Activated naive CD4-positive, alpha-beta T cell treated with anti-CD3 and anti-CD28 coated beads for 36 hours (primary cell): Measurements from ENCODE around the gene LYPD6B. TPM values are rescaled to one million over a fixed set of nuclear protein-coding genes. Genes with fewer than 3 reads are reported as not detected.
A peak's percentile ranks its signal among the peaks of the same experiment; 100 is the strongest.

Experiments used
- CTCF ChIA-PET: fragments of 350-600 bp; sonication (Branson Sonifier 250); formaldehyde crosslinking; loops from one replicate; lab custom pipeline; 2021; ENCODE audit warnings: antibody characterized with exemption; lab: Charles Lee
- DNase-seq: peaks from one replicate; pipeline ENCODE4 v3.0.0-alpha.2; 2020
- H3K27ac Mint-ChIP-seq: one replicate; pipeline ENCODE4 v1.8.0; 2021; ENCODE audit warnings: mild to moderate bottlenecking, mixed read lengths
- H3K27me3 Mint-ChIP-seq: one replicate; pipeline ENCODE4 v1.8.0; 2021; ENCODE audit warnings: low read depth, mixed read lengths
- H3K36me3 Mint-ChIP-seq: one replicate; pipeline ENCODE4 v1.8.0; 2021; ENCODE audit warnings: low read depth, mixed read lengths
- H3K4me1 Mint-ChIP-seq: one replicate; pipeline ENCODE4 v1.8.0; 2021; ENCODE audit warnings: low read depth, mixed read lengths
- H3K4me3 Mint-ChIP-seq: one replicate; pipeline ENCODE4 v1.8.0; 2021; ENCODE audit warnings: mild to moderate bottlenecking, moderate library complexity, mixed read lengths
- H3K9me3 Mint-ChIP-seq: one replicate; pipeline ENCODE4 v1.8.0; 2021; ENCODE audit warnings: mixed read lengths
- intact Hi-C: fragments of 100-400 bp; cut with micrococcal nuclease; formaldehyde crosslinking; loops from one replicate; pipeline ENCODE4 v1.15.1; 2023
- total RNA-seq, 2 experiments: library from RNA; stranded (reverse); gene quantifications; one replicate each; pipeline ENCODE4 v1.2.3, GENCODE V29; 2021

The LYPD6B gene
- total RNA-seq, 2 experiments from 2014 or later, result not detected

DNA sequence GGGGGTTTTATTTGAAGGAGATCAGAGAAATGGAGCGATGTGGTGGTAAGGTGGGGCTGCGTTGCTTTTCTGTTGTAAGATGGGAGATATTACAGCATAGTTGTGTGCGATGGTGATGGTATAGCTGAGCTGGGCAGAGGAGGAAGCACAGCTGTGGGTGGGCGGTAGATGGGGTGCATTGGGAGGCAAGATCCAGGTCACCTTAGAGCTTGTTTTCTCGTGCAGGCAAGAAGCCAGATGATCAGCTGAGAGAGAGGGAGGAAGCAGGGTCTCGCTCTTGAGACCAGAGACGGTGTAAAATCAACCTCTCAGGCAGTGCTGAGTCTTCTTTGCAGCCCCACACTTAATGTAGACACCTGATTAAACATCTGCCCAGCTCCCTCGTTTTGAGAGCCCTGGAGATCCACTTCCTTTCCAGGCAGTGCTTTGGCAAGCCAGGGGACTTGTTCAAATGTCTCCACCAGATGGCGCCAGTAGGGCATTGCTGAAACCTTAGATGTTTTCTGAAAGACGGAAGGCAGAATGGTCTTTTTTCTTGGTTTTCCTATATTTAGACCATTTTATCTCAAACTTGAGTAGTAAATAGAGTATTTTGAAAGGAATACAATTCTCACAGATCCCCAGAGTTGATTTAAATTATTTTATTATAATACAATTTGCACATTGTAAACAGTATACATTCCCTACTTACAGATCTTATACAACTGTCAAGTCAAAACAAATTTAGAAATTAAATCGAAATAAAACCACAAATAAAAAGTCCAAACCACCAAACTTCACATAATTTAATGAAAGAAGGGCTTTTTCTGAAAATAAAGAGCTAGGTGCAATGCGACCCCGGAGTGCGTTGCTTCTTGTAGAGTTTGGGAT lies 21.1 kb upstream of the LYPD6B start:
- CTCF ChIA-PET, result interaction anchor here (0.6 to 3.8 kb wide), 29 partner anchors 9 to 546 kb away, joined by 3 to 36 read pairs (median 3); partner anchors contain the start of gene LYPD6B
- Mint-ChIP-seq H3K27ac (no peak overlapping the region), H3K4me1 (peaks cover 2% of the 10 kb centered on the region), H3K9me3 (no peaks in the 10 kb centered on the region), H3K27me3 (peaks cover 1% of the 10 kb centered on the region), H3K36me3 (no peaks in the 10 kb centered on the region), H3K4me3 (no peak overlapping the region)
- intact Hi-C loops, result loop anchor here (1.0 to 5.0 kb wide), 2 partner anchors 295 to 544 kb away; no protein-coding TSS in a partner anchor
- DNase-seq, result peak; percentile 88

DNA sequence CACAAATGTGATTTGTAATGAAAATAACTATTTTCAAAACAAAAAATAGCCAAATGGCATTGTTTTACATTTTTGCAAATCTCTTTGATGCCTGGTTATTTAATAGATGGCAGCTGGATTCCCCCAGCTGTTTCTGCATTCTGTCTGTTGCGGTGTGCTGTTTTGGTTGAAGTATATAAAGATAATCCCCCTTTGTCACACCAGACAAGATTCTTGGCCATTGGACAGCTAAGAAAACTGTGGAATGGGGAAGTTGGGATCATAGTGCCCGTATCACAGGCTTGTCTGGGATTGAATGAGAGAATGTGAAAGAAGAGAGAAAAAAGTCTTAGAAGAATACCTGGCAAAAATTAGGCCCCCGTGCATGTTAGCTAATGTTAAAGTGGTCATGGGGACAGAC lies 19.5 kb upstream of the LYPD6B start:
- Mint-ChIP-seq H3K4me3 (no peak overlapping the region), H3K9me3 (no peaks in the 10 kb centered on the region), H3K27ac (no peak overlapping the region), H3K27me3 (peaks cover 1% of the 10 kb centered on the region), H3K36me3 (peaks cover 1% of the 10 kb centered on the region), H3K4me1 (peaks cover 2% of the 10 kb centered on the region)
- CTCF ChIA-PET, result interaction anchor here (1.0 to 3.8 kb wide), 7 partner anchors 9 to 542 kb away, joined by 3 to 36 read pairs (median 4); partner anchors contain the start of gene LYPD6B
- no peak for DNase-seq
- intact Hi-C loops, result loop anchor here (5.0 kb wide), 1 partner anchor 293 kb away; no protein-coding TSS in a partner anchor

GRCh38 chr2:149019768-149020167 lies 18.7 kb upstream of the LYPD6B start:
- intact Hi-C loops, result loop anchor here (5.0 kb wide), 1 partner anchor 293 kb away; no protein-coding TSS in a partner anchor

GRCh38 chr2:149020432-149020851 lies 18.1 kb upstream of the LYPD6B start:
- intact Hi-C loops, result no loop called here
- H3K36me3 Mint-ChIP-seq, result peaks cover 1% of the 10 kb centered on the region

More at GRCh38 chr2:149019768-149020167, 18.7 kb upstream of the LYPD6B start:
- Mint-ChIP-seq H3K4me1 (peaks cover 2% of the 10 kb centered on the region), H3K4me3 (no peak overlapping the region), H3K27ac (no peak overlapping the region), H3K36me3 (peaks cover 1% of the 10 kb centered on the region), H3K27me3 (peaks cover 1% of the 10 kb centered on the region), H3K9me3 (no peaks in the 10 kb centered on the region)
- CTCF ChIA-PET, result interaction anchor here (1.0 to 3.8 kb wide), 4 partner anchors 9 to 542 kb away, joined by 3 to 36 read pairs (median 8); no protein-coding TSS in a partner anchor
- DNase-seq, result no peak

DNA sequence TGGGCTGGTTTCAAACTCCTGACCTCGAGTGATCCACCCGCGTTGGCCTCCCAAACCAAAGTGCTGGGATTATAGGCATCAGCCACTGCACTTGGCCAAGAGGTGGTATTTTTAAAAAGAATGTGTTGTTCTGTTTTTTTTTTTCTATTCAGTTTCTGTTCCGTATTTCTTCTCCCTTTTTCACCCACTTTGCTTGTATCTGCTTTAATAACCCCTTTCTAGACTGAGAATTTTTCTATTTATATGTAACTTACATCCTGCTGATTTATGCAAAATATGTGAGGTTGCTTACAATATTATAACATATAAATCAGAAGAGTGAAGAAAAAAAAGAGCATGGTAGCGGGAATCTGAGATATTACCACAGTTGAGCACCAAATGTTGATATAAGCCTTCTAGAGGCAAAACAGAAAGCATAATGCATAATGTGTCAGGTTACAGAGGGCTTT lies 17.2 kb upstream of the LYPD6B start:
- intact Hi-C loops, result no loop called here
- no peaks in the 10 kb centered on the region for H3K9me3 Mint-ChIP-seq
- H3K27me3 Mint-ChIP-seq, result peaks cover 1% of the 10 kb centered on the region
- CTCF ChIA-PET, result no interaction called here
- no peak overlapping the region for H3K4me3 Mint-ChIP-seq
- H3K36me3 Mint-ChIP-seq, result peaks cover 1% of the 10 kb centered on the region
- DNase-seq, result no peak
- no peak overlapping the region for H3K27ac Mint-ChIP-seq
- H3K4me1 Mint-ChIP-seq, result peaks cover 2% of the 10 kb centered on the region

More at GRCh38 chr2:149020432-149020851, 18.1 kb upstream of the LYPD6B start:
- CTCF ChIA-PET, result interaction anchor here (0.6 kb wide), 1 partner anchor 541 kb away, joined by 3 read pairs; no protein-coding TSS in a partner anchor
- H3K27ac Mint-ChIP-seq, result no peak overlapping the region
- DNase-seq, result no peak
- peaks cover 2% of the 10 kb centered on the region for H3K4me1 Mint-ChIP-seq
- H3K4me3 Mint-ChIP-seq, result no peak overlapping the region
- H3K27me3 Mint-ChIP-seq, result peaks cover 1% of the 10 kb centered on the region
- no peaks in the 10 kb centered on the region for H3K9me3 Mint-ChIP-seq

GRCh38 chr2:149021761-149022160 lies 16.7 kb upstream of the LYPD6B start:
- Mint-ChIP-seq H3K36me3 (peaks cover 1% of the 10 kb centered on the region), H3K4me1 (peaks cover 2% of the 10 kb centered on the region), H3K27me3 (peaks cover 1% of the 10 kb centered on the region), H3K4me3 (no peak overlapping the region), H3K9me3 (no peaks in the 10 kb centered on the region), H3K27ac (no peak overlapping the region)
- CTCF ChIA-PET, result no interaction called here
- no peak for DNase-seq
- intact Hi-C loops, result no loop called here

- Mint-ChIP-seq H3K36me3 (peaks cover 1% of the 10 kb centered on the region), H3K9me3 (no peaks in the 10 kb centered on the region), H3K4me3 (no peak overlapping the region), H3K27me3 (no peaks in the 10 kb centered on the region), H3K4me1 (no peaks in the 10 kb centered on the region), H3K27ac (no peak overlapping the region)
- intact Hi-C loops, result no loop called here
- CTCF ChIA-PET, result no interaction called here
- no peak for DNase-seq
Measured at GRCh38 chr2:149023091-149023490, 15.4 kb upstream of the LYPD6B start.

DNA sequence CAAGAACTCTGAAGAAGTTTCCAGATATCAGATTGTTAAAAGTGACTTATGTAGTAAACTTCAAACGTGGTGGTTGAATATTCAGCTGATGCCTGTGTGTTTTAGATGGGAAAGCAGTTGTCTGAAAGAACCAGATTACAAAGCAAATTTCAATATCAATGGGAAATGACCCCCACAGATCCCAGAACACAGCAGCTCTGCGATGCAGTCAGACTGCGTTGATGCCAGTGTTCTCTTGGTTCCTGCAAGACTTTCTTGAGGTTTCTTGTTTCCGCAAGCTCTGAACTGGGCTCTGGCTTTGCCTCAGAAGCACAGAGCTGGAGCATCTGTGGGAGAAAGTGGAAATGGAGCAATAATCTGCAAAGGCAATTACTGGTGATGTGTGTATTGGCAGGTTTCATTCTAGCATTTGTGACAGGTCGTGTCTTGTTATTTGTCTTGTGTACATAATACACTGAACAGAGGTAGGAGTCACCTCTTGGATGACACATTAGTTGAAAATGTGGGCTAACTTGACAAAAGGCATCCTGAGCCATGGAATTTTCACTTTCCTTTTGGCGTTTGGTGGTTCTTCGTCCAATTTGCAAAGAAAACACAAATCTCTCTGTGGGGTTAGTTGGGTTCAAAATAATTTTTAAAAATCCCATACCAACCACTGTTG lies 10.8 kb upstream of the LYPD6B start:
- H3K4me3 Mint-ChIP-seq, result no peak overlapping the region
- peaks cover 2% of the 10 kb centered on the region for H3K4me1 Mint-ChIP-seq
- no peaks in the 10 kb centered on the region for H3K9me3 Mint-ChIP-seq
- intact Hi-C loops, result no loop called here
- H3K27me3 Mint-ChIP-seq, result peaks cover 6% of the 10 kb centered on the region
- DNase-seq, result no peak
- H3K27ac Mint-ChIP-seq, result no peak overlapping the region
- CTCF ChIA-PET, result interaction anchor here (2.3 to 2.7 kb wide), 2 partner anchors 10 to 12 kb away, joined by 8 to 11 read pairs; no protein-coding TSS in a partner anchor
- H3K36me3 Mint-ChIP-seq, result peaks cover 1% of the 10 kb centered on the region

GRCh38 chr2:149028377-149028776 lies 10.1 kb upstream of the LYPD6B start:
- Mint-ChIP-seq H3K27me3 (peaks cover 6% of the 10 kb centered on the region), H3K4me3 (no peak overlapping the region), H3K27ac (no peak overlapping the region), H3K36me3 (no peaks in the 10 kb centered on the region), H3K4me1 (peaks cover 2% of the 10 kb centered on the region), H3K9me3 (no peaks in the 10 kb centered on the region)
- intact Hi-C loops, result no loop called here
- DNase-seq, result no peak
- CTCF ChIA-PET, result interaction anchor here (1.7 to 2.7 kb wide), 3 partner anchors 10 to 13 kb away, joined by 5 to 11 read pairs (median 8); no protein-coding TSS in a partner anchor

DNA sequence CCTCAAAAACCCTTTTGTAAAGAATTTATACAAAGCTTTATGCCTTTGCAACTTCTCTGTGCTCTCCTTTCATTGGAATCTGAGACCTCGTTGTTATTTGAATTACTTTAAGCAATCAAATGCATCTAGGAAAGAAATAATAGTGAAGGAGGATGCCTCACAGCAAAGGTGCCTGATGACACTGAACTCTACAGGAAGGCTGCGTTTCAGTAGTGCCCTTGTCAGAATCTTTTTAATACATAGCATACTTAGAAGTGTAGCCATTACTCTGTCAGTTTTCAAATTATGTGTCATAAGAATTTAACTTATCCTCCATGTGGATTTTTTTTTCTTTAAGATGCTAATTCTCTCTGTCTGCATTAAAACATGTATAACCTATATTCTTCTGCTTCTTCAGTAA lies 9.6 kb upstream of the LYPD6B start:
- no peak overlapping the region for H3K4me3 Mint-ChIP-seq
- no peaks in the 10 kb centered on the region for H3K36me3 Mint-ChIP-seq
- CTCF ChIA-PET, result interaction anchor here (1.7 to 2.7 kb wide), 3 partner anchors 11 to 13 kb away, joined by 5 to 11 read pairs (median 8); no protein-coding TSS in a partner anchor
- H3K27me3 Mint-ChIP-seq, result peaks cover 8% of the 10 kb centered on the region
- H3K4me1 Mint-ChIP-seq, result peaks cover 2% of the 10 kb centered on the region
- no peak for DNase-seq
- intact Hi-C loops, result no loop called here
- no peaks in the 10 kb centered on the region for H3K9me3 Mint-ChIP-seq
- no peak overlapping the region for H3K27ac Mint-ChIP-seq

DNA sequence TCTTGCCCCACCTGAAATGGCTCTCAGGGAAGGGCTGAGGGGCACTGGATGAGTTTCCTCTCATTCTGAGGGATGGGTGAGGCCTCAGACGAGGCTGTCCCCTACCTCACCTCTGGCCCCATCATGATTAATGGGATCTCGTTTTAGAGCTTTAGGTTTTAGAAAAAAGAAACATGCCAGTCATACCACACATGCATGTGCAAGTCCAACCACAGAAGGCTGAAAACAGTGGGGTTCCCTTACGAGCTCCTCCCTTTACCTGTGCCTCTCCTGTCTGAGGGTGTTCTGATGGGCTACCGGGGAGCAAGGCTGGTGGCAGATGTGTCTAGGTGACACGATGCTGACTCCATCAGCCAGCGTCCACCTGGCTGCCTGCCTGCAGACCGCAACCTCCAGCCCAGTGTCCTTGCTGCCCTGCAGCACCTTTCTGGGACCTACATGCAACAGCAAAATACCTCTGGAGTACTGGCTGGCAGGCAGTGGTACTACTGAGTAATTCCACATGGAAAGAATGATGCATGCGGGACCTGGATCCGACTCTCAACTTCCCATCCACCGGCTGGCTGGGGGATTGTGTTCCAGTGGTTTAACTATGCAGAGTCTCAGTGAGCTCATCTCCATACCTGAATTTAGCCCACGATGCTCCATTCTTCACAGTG lies 9.1 kb upstream of the LYPD6B start:
- Mint-ChIP-seq H3K4me1 (peaks cover 2% of the 10 kb centered on the region), H3K4me3 (no peak overlapping the region), H3K36me3 (no peaks in the 10 kb centered on the region), H3K27me3 (peaks cover 10% of the 10 kb centered on the region), H3K9me3 (no peaks in the 10 kb centered on the region), H3K27ac (no peak overlapping the region)
- intact Hi-C loops, result no loop called here
- no peak for DNase-seq
- CTCF ChIA-PET, result interaction anchor here (0.7 to 2.7 kb wide), 4 partner anchors 10 to 14 kb away, joined by 3 to 11 read pairs (median 6); no protein-coding TSS in a partner anchor
